Uterus (tissue), 4 donors: ENCODE results near the gene CREB3L1. TPM values are rescaled to one million over a fixed set of nuclear protein-coding genes. Genes with fewer than 3 reads are reported as not detected.

Source experiments
- DNase-seq, 2 donors: peaks; one replicate each; pipeline ENCODE4 v3.0.0-alpha.2; 2019 to 2020
- H3K27ac ChIP-seq, 2 donors: fragments of 200-600 bp; sonication (generic); 1 replicate in 1 of 2; 2 replicates in 1 of 2; pipeline ENCODE4 v1.5.1; 2016 to 2018
- H3K27me3 ChIP-seq, 2 donors: fragments of 200-600 bp; sonication (generic); one replicate each; pipeline ENCODE4 v1.5.1; 2018 to 2019; ENCODE audit warnings: control low read depth in 1 of 2
- H3K36me3 ChIP-seq, 2 donors: fragments of 200-600 bp; sonication (generic); one replicate each; pipeline ENCODE4 v1.5.1; 2019; ENCODE audit warnings: control low read depth in 1 of 2
- H3K4me1 ChIP-seq, 2 donors: fragments of 200-600 bp; sonication (generic); one replicate each; pipeline ENCODE4 v1.5.1; 2018 to 2019; ENCODE audit warnings: control low read depth in 1 of 2
- H3K4me3 ChIP-seq, 2 donors: fragments of 200-600 bp; sonication (generic); 1 replicate in 1 of 2; 2 replicates in 1 of 2; pipeline ENCODE4 v1.5.1; 2018 to 2019; ENCODE audit warnings: mild to moderate bottlenecking in 1 of 2
- H3K9me3 ChIP-seq, 2 donors: fragments of 200-600 bp; sonication (generic); one replicate each; pipeline ENCODE4 v1.5.1; 2019; ENCODE audit warnings: control low read depth in 1 of 2
- POLR2A ChIP-seq, 2 donors: fragments of 450-650 bp; IDR thresholded peaks; one replicate each; pipeline ENCODE4 v1.6.1; 2016; ENCODE audit warnings: antibody characterized with exemption in 2 of 2, mild to moderate bottlenecking in 1 of 2, moderate library complexity in 1 of 2
- intact Hi-C: fragments of 100-400 bp; cut with DNase I; formaldehyde crosslinking; loops from one replicate; pipeline ENCODE4 v1.15.1; 2023; ENCODE audit warnings: low total_unique reads
- total RNA-seq, 4 donors: library from RNA; depleted of rRNA in 3 of 4; stranded (reverse); fragments of >200 nt in 3 of 4; gene quantifications; one replicate each; pipeline versions ENCODE4 v1.1.0 to v1.2.4, GENCODE V29; 2014 to 2023
- TF ChIP-seq, protein P1 (sequence below), 4 experiments: fragments of 200-600 bp in 2 of 4; fragments of 450-650 bp in 2 of 4; sonication (generic) in 2 of 4; IDR thresholded peaks; one replicate each; pipeline ENCODE4 v1.5.1; 2016 to 2019; ENCODE audit warnings: antibody characterized with exemption in 4 of 4, mild to moderate bottlenecking in 2 of 4, moderate library complexity in 1 of 4
- donor health status: DM: yes; HTN: yes; CAD: no.

The CREB3L1 gene
- total RNA-seq, 4 donors from 2014 or later = 2.0 to 20.8 (median 14.8) TPM; not detected in 1

DNA sequence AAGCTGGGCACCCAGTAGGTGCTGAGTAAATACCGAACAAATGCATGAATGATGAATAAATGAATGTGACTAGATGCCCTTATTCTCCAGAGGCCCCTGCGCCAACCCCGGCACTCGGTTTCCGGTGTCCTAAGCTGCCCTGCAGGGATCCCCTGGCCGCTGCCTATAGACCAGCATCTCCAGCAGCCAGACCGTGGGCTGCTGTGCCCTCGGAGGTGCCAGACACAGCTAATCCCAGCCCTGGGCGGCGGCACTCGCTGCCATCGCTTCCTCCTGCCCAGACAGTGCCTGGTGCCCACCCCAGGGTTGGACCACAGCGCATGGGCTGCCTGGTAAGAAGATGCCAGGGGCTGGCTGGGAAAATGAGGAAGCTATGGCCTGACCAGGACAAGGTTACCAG lies 15.6 kb downstream of the CREB3L1 start:
- Histone ChIP-seq H3K4me1 (peaks cover 7 to 8% of the 10 kb centered on the region in 2 donors), H3K4me3 (no peak overlapping the region), H3K36me3 (no peaks in the 10 kb centered on the region), H3K9me3 (no peaks in the 10 kb centered on the region), H3K27ac (peak overlapping the region; percentile 15 to 81), H3K27me3 (no peaks in the 10 kb centered on the region)
- TF ChIP-seq, protein P1, sequence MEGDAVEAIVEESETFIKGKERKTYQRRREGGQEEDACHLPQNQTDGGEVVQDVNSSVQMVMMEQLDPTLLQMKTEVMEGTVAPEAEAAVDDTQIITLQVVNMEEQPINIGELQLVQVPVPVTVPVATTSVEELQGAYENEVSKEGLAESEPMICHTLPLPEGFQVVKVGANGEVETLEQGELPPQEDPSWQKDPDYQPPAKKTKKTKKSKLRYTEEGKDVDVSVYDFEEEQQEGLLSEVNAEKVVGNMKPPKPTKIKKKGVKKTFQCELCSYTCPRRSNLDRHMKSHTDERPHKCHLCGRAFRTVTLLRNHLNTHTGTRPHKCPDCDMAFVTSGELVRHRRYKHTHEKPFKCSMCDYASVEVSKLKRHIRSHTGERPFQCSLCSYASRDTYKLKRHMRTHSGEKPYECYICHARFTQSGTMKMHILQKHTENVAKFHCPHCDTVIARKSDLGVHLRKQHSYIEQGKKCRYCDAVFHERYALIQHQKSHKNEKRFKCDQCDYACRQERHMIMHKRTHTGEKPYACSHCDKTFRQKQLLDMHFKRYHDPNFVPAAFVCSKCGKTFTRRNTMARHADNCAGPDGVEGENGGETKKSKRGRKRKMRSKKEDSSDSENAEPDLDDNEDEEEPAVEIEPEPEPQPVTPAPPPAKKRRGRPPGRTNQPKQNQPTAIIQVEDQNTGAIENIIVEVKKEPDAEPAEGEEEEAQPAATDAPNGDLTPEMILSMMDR (IDR thresholded peaks at IDR 0.05) = no peak
- no peak for TF ChIP-seq POLR2A (IDR thresholded peaks at IDR 0.05)
- intact Hi-C loops = no loop called here
- DNase-seq = no peak

- Histone ChIP-seq H3K27me3 (no peaks in the 10 kb centered on the region), H3K9me3 (no peaks in the 10 kb centered on the region), H3K4me1 (peaks cover 7 to 8% of the 10 kb centered on the region in 2 donors), H3K4me3 (no peak overlapping the region), H3K36me3 (no peaks in the 10 kb centered on the region), H3K27ac (peak overlapping the region; percentile 15 to 81)
- intact Hi-C loops = no loop called here
- no peak for TF ChIP-seq POLR2A (IDR thresholded peaks at IDR 0.05)
- TF ChIP-seq, protein P1 (IDR thresholded peaks at IDR 0.05) = no peak
- no peak for DNase-seq
Observed at GRCh38 chr11:46293641-46294103, 16.2 kb downstream of the CREB3L1 start.

DNA sequence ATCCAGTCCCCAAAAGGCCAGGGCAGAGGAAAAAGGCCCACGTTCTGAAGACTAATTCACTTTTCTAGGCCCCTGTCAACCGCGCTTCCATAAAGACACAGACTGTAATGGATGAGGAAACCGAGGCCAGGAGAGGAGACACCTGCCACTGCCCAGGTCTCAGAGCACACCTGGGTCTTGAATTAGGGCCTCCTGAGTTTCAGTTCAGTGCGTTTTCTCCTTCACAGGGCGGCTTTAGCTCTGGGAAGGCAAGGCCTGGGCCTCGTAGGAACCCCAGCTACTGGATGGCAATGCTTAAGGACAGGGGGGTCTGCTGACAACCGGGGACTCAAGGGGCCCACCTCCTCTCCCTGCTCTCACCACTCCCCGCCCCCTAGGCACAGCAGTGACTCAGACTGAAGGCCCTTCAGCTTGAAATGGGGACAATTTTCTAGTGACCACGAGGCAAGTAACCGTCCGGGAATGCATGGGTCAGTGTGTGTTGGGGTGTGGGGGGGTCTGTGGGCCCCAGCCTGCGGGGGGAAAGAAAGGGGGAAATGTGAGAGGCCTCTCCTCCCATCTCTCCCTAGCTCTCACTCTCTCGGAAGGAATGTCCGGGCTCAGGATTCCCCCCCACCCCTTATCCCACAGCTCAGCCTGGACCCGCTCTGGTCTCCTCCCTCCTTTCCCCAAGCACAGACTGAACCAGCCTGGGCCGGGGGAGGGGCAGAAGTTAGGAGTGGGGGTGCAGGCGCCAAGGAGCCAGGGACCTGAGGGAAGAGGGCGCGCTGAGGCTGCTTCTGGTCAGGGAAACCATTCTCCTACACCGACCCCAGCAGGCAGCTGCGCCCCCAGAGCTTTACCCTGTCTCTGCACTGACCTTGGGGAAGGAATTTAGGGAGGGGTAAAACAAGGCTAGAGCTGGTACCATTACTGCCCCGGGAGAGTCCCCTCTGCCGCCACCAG lies 17.2 kb downstream of the CREB3L1 start:
- intact Hi-C loops = no loop called here
- no peaks in the 10 kb centered on the region for H3K27me3 ChIP-seq
- no peaks in the 10 kb centered on the region for H3K9me3 ChIP-seq
- DNase-seq = peak; percentile 59 to 61
- no peaks in the 10 kb centered on the region for H3K36me3 ChIP-seq
- no peak for TF ChIP-seq POLR2A (IDR thresholded peaks at IDR 0.05)
- TF ChIP-seq, protein P1 (IDR thresholded peaks at IDR 0.05) = no peak
- peak overlapping the region; percentile 47 to 48 for H3K4me3 ChIP-seq
- H3K27ac ChIP-seq = peak overlapping the region; percentile 62 to 81
- H3K4me1 ChIP-seq = peaks cover 7 to 8% of the 10 kb centered on the region in 2 donors

DNA sequence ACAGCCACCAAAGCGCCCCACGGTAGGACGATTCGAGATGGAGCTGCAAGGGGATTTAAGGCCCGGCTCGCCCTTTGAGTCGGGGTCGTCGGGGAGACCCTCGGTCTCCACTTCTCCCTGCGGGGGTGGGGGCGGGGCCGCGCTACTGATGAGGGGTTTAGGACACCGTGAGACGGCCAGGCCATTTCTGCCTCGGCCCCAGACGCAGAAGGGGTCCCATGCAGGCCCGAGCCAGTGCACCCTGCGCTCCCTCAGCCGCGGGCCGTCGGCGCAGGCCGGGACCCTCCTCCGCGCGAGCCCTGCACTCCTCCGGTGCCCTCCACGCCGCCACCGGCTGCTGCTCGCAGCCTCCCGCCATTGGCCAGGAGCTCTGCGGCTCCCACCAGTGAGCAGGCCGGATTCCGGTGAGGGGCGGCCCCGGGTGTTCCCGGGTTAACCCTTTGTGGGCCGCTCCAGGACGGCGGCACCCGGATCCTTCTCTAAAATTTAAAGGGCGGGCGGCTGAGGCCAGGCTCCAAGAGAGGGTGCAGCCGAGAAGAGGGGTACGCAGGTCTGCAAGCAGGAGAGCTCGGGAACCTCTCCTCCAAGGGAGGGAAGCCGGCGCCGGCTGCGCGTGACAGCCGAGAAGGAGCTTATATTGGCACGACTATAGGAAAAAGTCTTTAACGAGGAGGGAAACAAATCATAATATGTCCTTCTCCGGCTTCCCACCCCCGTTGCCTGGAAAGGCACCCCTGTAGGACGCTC lies 18.0 kb downstream of the CREB3L1 start:
- Histone ChIP-seq H3K36me3 (no peaks in the 10 kb centered on the region), H3K27me3 (no peaks in the 10 kb centered on the region), H3K27ac (peak overlapping the region; percentile 65 to 81), H3K4me1 (peaks cover 7 to 8% of the 10 kb centered on the region in 2 donors), H3K4me3 (peak overlapping the region; percentile 47 to 48), H3K9me3 (no peaks in the 10 kb centered on the region)
- TF ChIP-seq POLR2A (IDR thresholded peaks at IDR 0.05) = no peak
- TF ChIP-seq, protein P1 (IDR thresholded peaks at IDR 0.05) = peak in 1 of 4 experiments; percentile 9
- peak; percentile 78 to 80 for DNase-seq
- intact Hi-C loops = no loop called here
